Activated CD8-positive, alpha-beta T cell treated with anti-CD3 and anti-CD28 coated beads for 36 hours (primary cell): ENCODE results near the gene ZNF689. TPM values are rescaled to one million over a fixed set of nuclear protein-coding genes. Genes with fewer than 3 reads are reported as not detected.

Source experiments
- ATAC-seq: fragments of 200-7000 bp; cut with Tn5 transposase; one replicate; pipeline ENCODE4 v1.10.0; 2021; ENCODE audit warnings: mild to moderate bottlenecking, moderate library complexity
- CTCF ChIA-PET: fragments of 350-600 bp; sonication (Branson Sonifier 250); formaldehyde crosslinking; loops from one replicate; lab custom pipeline; 2021; ENCODE audit warnings: antibody characterized with exemption; lab: Charles Lee
- POLR2A ChIA-PET: fragments of 350-600 bp; sonication (Branson Sonifier 250); formaldehyde crosslinking; loops from one replicate; lab custom pipeline; 2021; ENCODE audit warnings: antibody characterized with exemption; lab: Charles Lee
- DNase-seq: peaks from one replicate; pipeline ENCODE4 v3.0.0-alpha.2; 2020
- H3K27ac Mint-ChIP-seq: one replicate; pipeline ENCODE4 v1.8.0; 2021; ENCODE audit warnings: mild to moderate bottlenecking, mixed read lengths
- H3K27me3 Mint-ChIP-seq: one replicate; pipeline ENCODE4 v1.8.0; 2021; ENCODE audit warnings: mixed read lengths
- H3K36me3 Mint-ChIP-seq: one replicate; pipeline ENCODE4 v1.8.0; 2021; ENCODE audit warnings: low read depth, mixed read lengths
- H3K4me1 Mint-ChIP-seq: one replicate; pipeline ENCODE4 v1.8.0; 2021; ENCODE audit warnings: low read depth, mixed read lengths
- H3K4me3 Mint-ChIP-seq: one replicate; pipeline ENCODE4 v1.8.0; 2021; ENCODE audit warnings: mild to moderate bottlenecking, moderate library complexity, mixed read lengths
- H3K9me3 Mint-ChIP-seq: one replicate; pipeline ENCODE4 v1.8.0; 2021; ENCODE audit warnings: mixed read lengths
- CTCF ChIP-seq: fragments of 200-600 bp; IDR thresholded peaks from one replicate; pipeline ENCODE4 v1.8.0; 2022; ENCODE audit warnings: antibody characterized with exemption, mild to moderate bottlenecking
- intact Hi-C: fragments of 100-400 bp; cut with micrococcal nuclease; formaldehyde crosslinking; loops from one replicate; pipeline ENCODE4 v1.10.0; 2022
- total RNA-seq, 2 experiments: library from RNA; stranded (reverse); gene quantifications; one replicate each; pipeline ENCODE4 v1.2.3, GENCODE V29; 2021

The ZNF689 gene
- total RNA-seq, 2 experiments from 2014 or later, result 9.8 to 11.3 TPM

GRCh38 chr16:30565984-30566383 is 44.2 kb downstream of the ZNF689 start:
- ATAC-seq, result no peak
- ChIA-PET CTCF (interaction anchor here (1.1 to 2.6 kb wide), 6 partner anchors 31 to 136 kb away, joined by 3 to 11 read pairs (median 5); partner anchors contain the start of genes DCTPP1 and ZNF747), POLR2A (interaction anchor here (0.9 to 4.0 kb wide), 5 partner anchors 8 to 44 kb away, joined by 3 to 35 read pairs (median 4); partner anchors contain the start of genes ZNF689, ZNF747 and ZNF764)
- Mint-ChIP-seq H3K27ac (no peak overlapping the region), H3K4me1 (peaks cover 35% of the 10 kb centered on the region), H3K36me3 (peaks cover 2% of the 10 kb centered on the region), H3K4me3 (no peak overlapping the region), H3K9me3 (no peaks in the 10 kb centered on the region), H3K27me3 (no peaks in the 10 kb centered on the region)
- no peak for TF ChIP-seq CTCF
- intact Hi-C loops, result no loop called here
- no peak for DNase-seq

- TF ChIP-seq CTCF, result no peak
- POLR2A ChIA-PET, result interaction anchor here (1.2 to 4.0 kb wide), 4 partner anchors 7 to 45 kb away, joined by 4 to 35 read pairs (median 16); partner anchors contain the start of genes ZNF689, ZNF747 and ZNF764
- H3K9me3 Mint-ChIP-seq, result no peaks in the 10 kb centered on the region
- peaks cover 34% of the 10 kb centered on the region for H3K4me1 Mint-ChIP-seq
- H3K27ac Mint-ChIP-seq, result no peak overlapping the region
- H3K36me3 Mint-ChIP-seq, result peaks cover 2% of the 10 kb centered on the region
- ATAC-seq, result no peak
- CTCF ChIA-PET, result interaction anchor here (1.1 to 2.6 kb wide), 6 partner anchors 31 to 136 kb away, joined by 3 to 11 read pairs (median 5); partner anchors contain the start of genes DCTPP1 and ZNF747
- no peak for DNase-seq
- H3K4me3 Mint-ChIP-seq, result no peak overlapping the region
- no peaks in the 10 kb centered on the region for H3K27me3 Mint-ChIP-seq
- intact Hi-C loops, result no loop called here
Observed at GRCh38 chr16:30565526-30565925, 44.7 kb downstream of the ZNF689 start.

GRCh38 chr16:30562021-30562420 is 48.2 kb downstream of the ZNF689 start:
- Mint-ChIP-seq H3K27me3 (no peaks in the 10 kb centered on the region), H3K9me3 (no peaks in the 10 kb centered on the region), H3K36me3 (peaks cover 5% of the 10 kb centered on the region), H3K4me3 (peak overlapping the region; percentile 76), H3K27ac (peak overlapping the region; percentile 81), H3K4me1 (peaks cover 22% of the 10 kb centered on the region)
- ATAC-seq, result no peak
- ChIA-PET POLR2A (interaction anchor here (0.7 to 2.2 kb wide), 8 partner anchors 10 to 190 kb away, joined by 3 to 19 read pairs (median 4); partner anchors contain the start of gene ZNF747), CTCF (interaction anchor here (2.4 kb wide), 1 partner anchor 67 kb away, joined by 6 read pairs; no protein-coding TSS in a partner anchor)
- intact Hi-C loops, result no loop called here
- no peak for DNase-seq
- TF ChIP-seq CTCF, result no peak

GRCh38 chr16:30561089-30561816 is 48.9 kb downstream of the ZNF689 start:
- ChIA-PET POLR2A (interaction anchor here (0.6 to 2.2 kb wide), 11 partner anchors 10 to 189 kb away, joined by 3 to 19 read pairs (median 3); partner anchors contain the start of genes ZNF688 and ZNF747), CTCF (interaction anchor here (1.2 to 2.4 kb wide), 2 partner anchors 55 to 68 kb away, joined by 3 to 6 read pairs; no protein-coding TSS in a partner anchor)
- no peaks in the 10 kb centered on the region for H3K27me3 Mint-ChIP-seq
- DNase-seq (peak; percentile 27), ATAC-seq (no peak)
- TF ChIP-seq CTCF, result no peak
- no peaks in the 10 kb centered on the region for H3K9me3 Mint-ChIP-seq
- peak overlapping the region; percentile 81 for H3K27ac Mint-ChIP-seq
- H3K4me3 Mint-ChIP-seq, result peak overlapping the region; percentile 76
- intact Hi-C loops, result no loop called here
- peaks cover 19% of the 10 kb centered on the region for H3K4me1 Mint-ChIP-seq
- peaks cover 7% of the 10 kb centered on the region for H3K36me3 Mint-ChIP-seq
